Measurements from ENCODE around the gene FNDC11. TPM values are rescaled to one million over a fixed set of nuclear protein-coding genes. Genes with fewer than 3 reads are reported as not detected.

Gene FNDC11
- total RNA-seq, 1 experiment from 2014 or later = 1.8 TPM

DNA sequence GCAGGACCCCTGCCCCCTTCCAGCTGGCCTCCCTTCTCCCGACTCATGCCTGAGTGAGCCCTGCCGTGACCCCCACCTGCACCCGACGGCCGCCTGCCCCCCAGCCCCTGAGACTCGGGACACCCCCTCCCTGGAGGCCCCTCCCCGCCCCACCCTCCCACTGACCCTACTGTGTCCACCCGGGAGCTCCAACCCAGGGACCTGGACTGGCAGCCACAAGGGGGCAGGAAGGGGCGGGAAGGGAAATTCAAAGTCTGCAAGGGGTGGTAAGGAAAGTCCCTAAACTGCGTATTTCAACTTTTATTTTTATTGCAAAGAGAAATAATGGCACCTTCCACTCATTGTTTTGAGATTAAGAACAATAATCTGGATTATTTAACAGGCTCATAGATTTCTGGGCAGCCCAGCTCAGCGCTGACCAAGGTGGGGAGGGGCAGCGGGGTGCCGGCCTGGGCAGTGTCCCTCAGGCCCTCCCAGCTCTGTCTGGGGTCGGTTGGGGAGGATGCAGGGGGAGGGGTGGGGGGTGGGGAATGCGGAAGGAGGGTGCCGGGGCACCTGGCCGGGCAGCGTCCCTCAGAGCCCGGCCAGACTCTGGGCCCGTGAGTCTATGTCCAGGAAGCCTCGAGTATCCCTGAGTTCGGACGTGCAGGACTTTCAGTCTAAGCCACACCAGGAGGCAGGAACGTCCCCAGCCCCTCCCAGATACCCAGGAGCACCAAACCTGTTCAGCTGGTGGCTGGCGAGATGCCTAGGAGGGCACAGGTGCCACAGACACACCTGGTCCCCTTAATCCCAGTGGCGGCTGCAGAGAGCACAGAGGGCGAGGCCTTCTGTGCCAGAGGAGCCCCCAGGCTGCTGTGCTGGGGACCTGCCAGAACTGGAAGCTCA is 15.5 kb upstream of the FNDC11 start:
- peak overlapping the region; percentile 84 for H3K4me3 ChIP-seq (ENCODE audit: low read length)
- H3K9me3 ChIP-seq (ENCODE audit: low read length) = no peaks in the 10 kb centered on the region
- H3K4me1 ChIP-seq (ENCODE audit: insufficient read depth, low read length) = peaks cover 33% of the 10 kb centered on the region
- no peaks in the 10 kb centered on the region for H3K36me3 ChIP-seq (ENCODE audit: low read depth, low read length)
- H3F3A ChIP-seq (ENCODE audit: low read length, unreplicated experiment) = no peaks in the 10 kb centered on the region
- H3K27ac ChIP-seq (ENCODE audit: low read length) = peak overlapping the region; percentile 85
- TF ChIP-seq CTCF (conservative IDR thresholded peaks at IDR 0.05; ENCODE audit: low read depth, low read length) (peak; percentile 21; the same call in 1 of the 2 replicates), EZH2 (IDR thresholded peaks at IDR 0.05; ENCODE audit: low read length, unreplicated experiment) (no peak), EZH2phosphoT487 (IDR thresholded peaks at IDR 0.05; ENCODE audit: borderline replicate concordance, low read length) (no peak)
- H3K9me2 ChIP-seq (replicated peaks; ENCODE audit: low read length) = no peaks in the 10 kb centered on the region
- H3K27me3 ChIP-seq (ENCODE audit: low read length) = no peaks in the 10 kb centered on the region
- intact Hi-C loops (cut with micrococcal nuclease) = loop anchor here (2.0 to 5.0 kb wide), 5 partner anchors 36 to 419 kb away; partner anchors contain the start of genes GMEB2, HELZ2 and UCKL1
- peak overlapping the region; percentile 63 for H3K9ac ChIP-seq (ENCODE audit: low read length)
- peaks cover 11% of the 10 kb centered on the region for H3K79me2 ChIP-seq (ENCODE audit: low read length)
- CTCF ChIA-PET = interaction anchor here (0.5 to 2.7 kb wide), 15 partner anchors 18 to 442 kb away, joined by 3 to 76 read pairs (median 4); partner anchors contain the start of genes GMEB2, HELZ2, PPDPF and TPD52L2
- H3K4me2 ChIP-seq (ENCODE audit: low read length) = peak overlapping the region; percentile 100
- no TSS peak for BruUV-seq (replicated peaks)
- POLR2A ChIA-PET (ENCODE audit: unreplicated experiment) = interaction anchor here (0.6 to 2.2 kb wide), 5 partner anchors 18 to 103 kb away, joined by 4 to 24 read pairs (median 17); partner anchors contain the start of genes GMEB2, HELZ2 and PPDPF
- peak; percentile 31 for ATAC-seq
- peak; percentile 98 for DNase-seq
- 0 out of 2 replicates have a peak overlapping the region, but pooled peaks have one; percentile 13 for H2AFZ ChIP-seq (ENCODE audit: low read length)
- H4K20me1 ChIP-seq (ENCODE audit: low read length) = no peaks in the 10 kb centered on the region

- peaks cover 34% of the 10 kb centered on the region for H3K4me1 ChIP-seq (ENCODE audit: insufficient read depth, low read length)
- BruUV-seq (replicated peaks) = no TSS peak
- CTCF ChIA-PET = no interaction called here
Observed at GRCh38 chr20:63539092-63539430, 14.9 kb upstream of the FNDC11 start.

More at GRCh38 chr20:63539092-63539430, 14.9 kb upstream of the FNDC11 start:
- intact Hi-C loops (cut with micrococcal nuclease) = loop anchor here (2.0 to 5.0 kb wide), 5 partner anchors 36 to 418 kb away; partner anchors contain the start of genes GMEB2, HELZ2 and UCKL1
- Histone ChIP-seq H2AFZ (ENCODE audit: low read length) (no peak overlapping the region), H3K36me3 (ENCODE audit: low read depth, low read length) (no peaks in the 10 kb centered on the region), H3K9me2 (replicated peaks; ENCODE audit: low read length) (no peaks in the 10 kb centered on the region), H3F3A (ENCODE audit: low read length, unreplicated experiment) (no peaks in the 10 kb centered on the region), H3K4me2 (ENCODE audit: low read length) (peak overlapping the region; percentile 100), H4K20me1 (ENCODE audit: low read length) (no peaks in the 10 kb centered on the region), H3K9ac (ENCODE audit: low read length) (peak overlapping the region; percentile 42), H3K27me3 (ENCODE audit: low read length) (no peaks in the 10 kb centered on the region), H3K9me3 (ENCODE audit: low read length) (no peaks in the 10 kb centered on the region), H3K4me3 (ENCODE audit: low read length) (peak overlapping the region; percentile 84; the same call in 1 of the 2 replicates), H3K27ac (ENCODE audit: low read length) (peak overlapping the region; percentile 85), H3K79me2 (ENCODE audit: low read length) (peaks cover 11% of the 10 kb centered on the region)
- POLR2A ChIA-PET (ENCODE audit: unreplicated experiment) = interaction anchor here (0.6 kb wide), 1 partner anchor 88 kb away, joined by 4 read pairs; the partner anchor contains the start of gene GMEB2
- DNase-seq (no peak), ATAC-seq (no peak)
- TF ChIP-seq EZH2phosphoT487 (IDR thresholded peaks at IDR 0.05; ENCODE audit: borderline replicate concordance, low read length) (no peak), CTCF (conservative IDR thresholded peaks at IDR 0.05; ENCODE audit: low read depth, low read length) (no peak), EZH2 (IDR thresholded peaks at IDR 0.05; ENCODE audit: low read length, unreplicated experiment) (no peak)
